ENCODE data around the gene CAMTA1.

CAMTA1 gene

DNA sequence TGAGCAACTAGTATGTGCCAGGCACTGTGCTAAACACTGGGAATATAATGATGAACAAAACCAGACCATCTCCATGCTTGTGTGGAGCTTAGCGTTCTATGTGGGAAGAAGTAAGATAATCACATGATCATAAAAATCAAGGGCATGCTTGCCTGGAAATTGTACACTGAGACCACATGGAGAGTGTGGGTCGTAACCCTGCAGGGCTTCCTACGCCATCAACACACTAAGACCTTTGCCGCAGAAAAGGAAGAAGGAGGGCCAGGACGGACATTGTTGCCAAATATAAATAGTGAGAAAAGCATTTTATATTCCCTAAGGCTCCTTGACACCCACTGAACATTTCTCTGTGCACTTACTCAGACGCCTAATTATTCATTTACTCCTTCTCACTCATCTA, 597.7 kb downstream of the CAMTA1 start:
- Histone ChIP-seq H3K36me3 (ENCODE audit: low read length) (no peaks in the 10 kb centered on the region), H3K27ac (ENCODE audit: low read depth, low read length) (no peak overlapping the region), H3K4me2 (ENCODE audit: low read depth, low read length, poor library complexity, severe bottlenecking) (no peak overlapping the region), H3K27me3 (ENCODE audit: low read length) (no peaks in the 10 kb centered on the region), H3K9ac (ENCODE audit: low read length) (no peak overlapping the region), H3F3A (ENCODE audit: insufficient read depth) (no peaks in the 10 kb centered on the region), H4K20me1 (ENCODE audit: low read depth, low read length) (no peaks in the 10 kb centered on the region), H3K79me2 (ENCODE audit: insufficient read depth, low read length) (no peaks in the 10 kb centered on the region), H3K9me2 (replicated peaks; ENCODE audit: insufficient read depth, low read length) (no peaks in the 10 kb centered on the region), H2AFZ (ENCODE audit: low read depth, low read length, severe bottlenecking) (no peak overlapping the region), H3K9me3 (ENCODE audit: insufficient read depth, low read length) (no peaks in the 10 kb centered on the region), H3K4me3 (ENCODE audit: insufficient read depth, low read length, poor library complexity, severe bottlenecking) (no peak overlapping the region)
- TF ChIP-seq CTCF (IDR thresholded peaks at IDR 0.05; ENCODE audit: insufficient read depth, low read length, poor library complexity, severe bottlenecking) (no peak), EZH2phosphoT487 (conservative IDR thresholded peaks at IDR 0.05; ENCODE audit: low read length) (no peak)

DNA sequence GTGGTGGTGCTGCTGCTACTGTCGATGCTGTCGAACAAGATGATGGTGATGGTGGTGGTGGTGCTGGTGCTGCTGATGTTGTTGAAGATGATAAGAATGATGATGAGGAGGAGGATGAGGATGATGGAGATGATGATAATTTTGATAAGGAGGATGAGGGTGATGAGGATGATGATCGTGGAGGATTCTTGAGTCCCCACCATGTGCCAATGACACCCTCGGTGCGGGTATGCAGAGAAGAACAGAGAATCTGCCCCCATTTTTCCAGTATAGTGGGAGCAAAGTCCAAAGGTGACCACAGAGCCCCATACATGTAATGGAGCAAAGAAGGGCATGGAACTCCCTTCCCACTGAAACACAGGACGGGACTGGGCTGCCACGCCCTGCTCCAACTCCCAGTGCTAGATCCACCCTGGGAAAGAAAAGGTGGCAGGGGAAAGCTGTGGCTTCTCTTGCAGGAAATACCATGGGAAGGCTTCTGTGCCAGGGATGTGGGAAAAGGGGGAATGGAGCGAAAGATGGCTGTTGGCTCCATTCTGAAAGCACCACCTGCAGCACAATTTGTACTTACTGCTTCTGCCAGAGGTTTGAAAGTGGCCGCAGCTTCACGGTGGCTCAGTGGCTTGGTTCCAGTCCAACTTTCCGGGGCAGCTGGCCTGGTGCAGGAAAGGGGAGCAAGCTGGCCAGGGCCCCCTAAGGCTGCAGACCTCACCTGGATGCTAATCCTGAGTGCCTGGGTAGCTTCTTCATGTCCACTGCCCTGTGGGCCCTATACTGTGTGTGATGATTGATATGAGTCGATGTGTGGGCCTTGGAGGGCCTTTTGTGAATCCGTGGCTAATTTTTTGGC, 598.6 kb downstream of the CAMTA1 start:
- Histone ChIP-seq H3K4me2 (ENCODE audit: low read depth, low read length, poor library complexity, severe bottlenecking) (no peak overlapping the region), H3K79me2 (ENCODE audit: insufficient read depth, low read length) (no peaks in the 10 kb centered on the region), H2AFZ (ENCODE audit: low read depth, low read length, severe bottlenecking) (no peak overlapping the region), H4K20me1 (ENCODE audit: low read depth, low read length) (no peaks in the 10 kb centered on the region), H3K4me3 (ENCODE audit: insufficient read depth, low read length, poor library complexity, severe bottlenecking) (no peak overlapping the region), H3K27me3 (ENCODE audit: low read length) (no peaks in the 10 kb centered on the region), H3K9me3 (ENCODE audit: insufficient read depth, low read length) (no peaks in the 10 kb centered on the region), H3K27ac (ENCODE audit: low read depth, low read length) (no peak overlapping the region), H3F3A (ENCODE audit: insufficient read depth) (no peaks in the 10 kb centered on the region), H3K36me3 (ENCODE audit: low read length) (no peaks in the 10 kb centered on the region), H3K9ac (ENCODE audit: low read length) (no peak overlapping the region), H3K9me2 (replicated peaks; ENCODE audit: insufficient read depth, low read length) (no peaks in the 10 kb centered on the region)
- TF ChIP-seq CTCF (IDR thresholded peaks at IDR 0.05; ENCODE audit: insufficient read depth, low read length, poor library complexity, severe bottlenecking) (no peak), EZH2phosphoT487 (conservative IDR thresholded peaks at IDR 0.05; ENCODE audit: low read length) (no peak)

DNA sequence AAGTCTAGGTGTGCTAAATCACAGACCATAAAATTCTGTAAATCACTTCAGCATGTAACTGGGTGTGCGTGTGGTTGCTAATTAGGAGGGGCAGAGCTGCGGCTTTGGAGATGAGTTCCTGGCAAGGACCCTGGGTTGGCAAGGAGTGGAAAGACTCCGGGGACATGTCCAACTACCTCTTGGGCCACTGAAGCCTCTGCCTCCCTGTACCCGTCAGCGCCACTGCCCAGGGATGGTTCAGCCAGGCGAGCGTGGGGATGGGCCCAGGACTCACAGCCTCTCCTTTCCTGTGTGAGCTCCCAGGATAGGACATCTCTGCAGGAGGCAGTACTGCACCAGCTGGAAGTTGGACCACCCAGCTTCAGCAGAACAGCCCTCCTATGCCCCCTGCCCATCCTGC, 599.4 kb downstream of the CAMTA1 start:
- Histone ChIP-seq H2AFZ (ENCODE audit: low read depth, low read length, severe bottlenecking) (no peak overlapping the region), H3K27me3 (ENCODE audit: low read length) (no peaks in the 10 kb centered on the region)
- TF ChIP-seq EZH2phosphoT487 (conservative IDR thresholded peaks at IDR 0.05; ENCODE audit: low read length) (no peak), CTCF (IDR thresholded peaks at IDR 0.05; ENCODE audit: insufficient read depth, low read length, poor library complexity, severe bottlenecking) (no peak)

More for the DNA sequence above, 599.4 kb downstream of the CAMTA1 start:
- Histone ChIP-seq H3K4me2 (ENCODE audit: low read depth, low read length, poor library complexity, severe bottlenecking) (no peak overlapping the region), H3K9me2 (replicated peaks; ENCODE audit: insufficient read depth, low read length) (no peaks in the 10 kb centered on the region), H3K9ac (ENCODE audit: low read length) (no peak overlapping the region), H3K27ac (ENCODE audit: low read depth, low read length) (no peak overlapping the region), H3K9me3 (ENCODE audit: insufficient read depth, low read length) (no peaks in the 10 kb centered on the region), H4K20me1 (ENCODE audit: low read depth, low read length) (no peaks in the 10 kb centered on the region), H3K36me3 (ENCODE audit: low read length) (no peaks in the 10 kb centered on the region), H3K4me3 (ENCODE audit: insufficient read depth, low read length, poor library complexity, severe bottlenecking) (no peak overlapping the region), H3F3A (ENCODE audit: insufficient read depth) (no peaks in the 10 kb centered on the region), H3K79me2 (ENCODE audit: insufficient read depth, low read length) (no peaks in the 10 kb centered on the region)

Data from SU-DHL-6 (cell line).